GM19324 (cell line): ENCODE measurements around the gene CTNNA2.

Experiments
- ATAC-seq: cut with Tn5 transposase; IDR thresholded peaks from one replicate; pipeline ENCODE4 v1.9.1; 2021; ENCODE audit warnings: mild to moderate bottlenecking, moderate library complexity; ENCODE audit not compliant: unreplicated experiment, low FRiP score

Gene CTNNA2

DNA sequence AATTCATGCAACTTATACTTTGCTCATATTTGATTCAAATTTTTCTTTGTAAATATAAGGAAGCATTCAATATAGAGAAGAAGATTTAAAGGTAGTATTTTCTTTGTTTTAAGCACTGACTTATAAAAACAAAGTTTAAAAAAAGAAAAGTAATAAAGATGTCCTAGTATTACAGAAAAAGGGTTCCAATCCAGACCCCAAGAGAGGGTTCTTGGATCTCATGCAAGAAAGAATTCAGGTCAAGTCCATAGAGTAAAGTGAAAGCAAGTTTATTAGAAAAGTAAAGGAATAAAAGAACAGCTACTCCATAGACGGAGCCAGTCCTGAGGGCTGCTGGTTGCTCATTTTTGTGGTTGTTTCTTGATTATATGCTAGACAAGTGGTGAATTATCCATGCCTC, 267.9 kb downstream of the CTNNA2 start:
- ATAC-seq = no peak

GRCh38 chr2:79782576-79783452, 270.0 kb downstream of the CTNNA2 start:
- ATAC-seq = no peak

DNA sequence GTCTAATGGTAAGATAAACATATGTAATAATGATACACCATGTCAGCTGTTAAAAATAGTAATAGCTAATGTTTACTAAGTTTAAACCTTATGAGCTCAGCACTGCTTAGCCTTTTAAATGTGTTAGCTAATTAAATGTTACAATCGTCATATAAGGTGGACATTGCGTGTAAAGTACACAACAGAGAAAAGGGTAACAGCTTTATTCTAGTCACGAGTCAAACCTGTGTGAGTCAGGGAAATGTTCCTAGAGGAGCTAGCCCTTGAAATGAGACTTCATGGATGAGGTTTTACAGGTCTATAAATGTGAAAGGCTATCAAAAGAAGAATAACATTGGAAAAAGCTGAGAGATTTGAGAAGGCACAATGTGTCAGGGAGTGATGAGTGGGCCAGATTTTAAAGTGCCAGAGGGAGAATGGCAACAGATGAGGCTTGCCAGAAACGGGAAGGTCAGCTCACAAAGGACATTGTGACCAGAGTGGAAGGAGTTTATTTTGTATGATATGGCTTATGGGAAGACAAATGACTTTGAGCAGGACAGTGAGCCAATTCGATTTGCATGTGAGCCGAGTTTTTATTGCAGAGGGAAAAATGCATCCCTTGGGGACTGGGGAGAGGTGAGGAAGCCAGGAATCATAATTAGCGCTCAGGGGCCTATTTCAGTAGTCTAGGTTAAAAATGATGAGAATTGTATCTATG, 276.3 kb downstream of the CTNNA2 start:
- ATAC-seq = no peak

- ATAC-seq = no peak
Measured at GRCh38 chr2:79789811-79790210, 277.0 kb downstream of the CTNNA2 start.

DNA sequence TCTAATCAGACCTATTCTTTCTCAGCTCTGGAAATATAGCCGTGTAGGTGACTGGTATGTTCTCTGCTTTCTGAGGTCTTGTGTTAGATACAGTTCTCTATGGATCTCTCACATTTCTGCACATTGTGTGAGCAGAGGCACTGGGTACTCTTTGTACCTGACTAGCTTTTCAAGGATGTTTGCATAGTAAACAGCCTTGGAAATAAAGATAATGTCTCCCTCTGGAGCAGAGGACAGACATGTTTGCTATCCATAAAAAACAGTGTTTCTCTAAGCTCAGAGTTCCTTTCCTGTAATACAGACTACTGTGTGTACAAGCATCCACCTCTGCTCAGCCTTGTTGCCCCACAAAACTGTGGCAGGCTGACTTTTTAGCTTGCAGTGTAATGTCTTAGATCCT, 279.2 kb downstream of the CTNNA2 start:
- no peak for ATAC-seq

DNA sequence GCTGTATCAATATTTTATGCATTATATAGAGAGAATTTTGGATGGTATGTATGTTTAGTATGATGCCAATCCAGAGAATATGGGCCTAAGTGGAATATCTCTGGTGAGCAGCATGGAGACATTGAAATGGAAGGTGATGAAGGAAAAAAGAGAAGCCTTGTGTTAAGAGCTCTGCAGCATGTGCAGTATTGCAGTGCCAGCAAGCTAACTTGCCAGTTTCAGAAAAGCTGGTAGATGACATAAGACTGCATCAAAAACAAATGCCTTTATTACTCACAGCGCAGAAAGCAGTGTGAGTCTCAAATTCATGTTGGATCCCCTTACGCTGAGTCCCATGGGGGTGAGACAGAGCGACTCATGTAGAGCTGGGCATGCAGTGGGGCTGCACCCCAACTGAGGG, 280.2 kb downstream of the CTNNA2 start:
- no peak for ATAC-seq

DNA sequence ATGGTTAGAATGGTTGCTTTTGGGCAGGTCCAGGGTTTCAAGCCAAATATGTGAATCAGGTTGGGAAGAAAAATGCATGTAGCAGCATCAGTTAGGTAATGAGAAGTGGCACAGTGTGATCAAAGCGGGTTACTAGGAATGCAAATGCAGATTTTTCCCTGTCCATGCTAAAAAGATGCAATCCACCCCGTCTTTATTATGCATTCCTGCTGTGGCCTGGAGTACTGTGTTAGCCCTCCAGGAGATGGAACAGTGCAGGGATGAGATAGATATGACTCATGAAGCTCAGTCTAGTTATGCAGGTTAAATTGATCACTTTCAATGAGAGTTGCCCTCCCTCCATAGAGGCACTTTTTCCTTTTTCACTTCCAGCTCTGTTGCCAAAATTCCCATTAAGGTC, 283.8 kb downstream of the CTNNA2 start:
- no peak for ATAC-seq

GRCh38 chr2:79798776-79799175, 285.9 kb downstream of the CTNNA2 start:
- ATAC-seq = no peak

GRCh38 chr2:79799729-79800128, 286.9 kb downstream of the CTNNA2 start:
- no peak for ATAC-seq

GRCh38 chr2:79801082-79801481, 288.2 kb downstream of the CTNNA2 start:
- ATAC-seq = no peak

DNA sequence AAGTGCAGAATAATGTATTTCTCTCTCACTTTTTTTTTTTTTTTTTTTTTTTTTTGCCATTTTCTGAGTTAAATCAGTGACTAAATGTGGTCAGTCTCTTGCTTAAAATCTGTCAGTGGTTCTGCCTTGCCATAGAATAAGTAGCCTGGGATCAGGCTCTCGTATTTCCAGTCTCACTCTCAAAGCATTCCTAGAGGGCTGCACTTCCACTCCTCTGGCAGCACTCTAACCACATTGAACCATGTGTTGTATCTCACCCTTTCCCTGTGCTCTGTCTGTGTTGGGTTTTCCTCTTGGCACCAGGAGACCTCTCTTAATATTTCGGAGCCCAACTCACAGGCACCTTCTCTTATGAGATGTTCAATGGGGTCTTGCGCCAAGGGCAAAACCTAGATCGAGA, 304.4 kb downstream of the CTNNA2 start:
- ATAC-seq = no peak

- no peak for ATAC-seq
Measured at GRCh38 chr2:79820281-79820680, 307.4 kb downstream of the CTNNA2 start.

GRCh38 chr2:79822136-79822535, 309.3 kb downstream of the CTNNA2 start:
- ATAC-seq = no peak

GRCh38 chr2:79824086-79824786, 311.4 kb downstream of the CTNNA2 start:
- ATAC-seq = no peak

DNA sequence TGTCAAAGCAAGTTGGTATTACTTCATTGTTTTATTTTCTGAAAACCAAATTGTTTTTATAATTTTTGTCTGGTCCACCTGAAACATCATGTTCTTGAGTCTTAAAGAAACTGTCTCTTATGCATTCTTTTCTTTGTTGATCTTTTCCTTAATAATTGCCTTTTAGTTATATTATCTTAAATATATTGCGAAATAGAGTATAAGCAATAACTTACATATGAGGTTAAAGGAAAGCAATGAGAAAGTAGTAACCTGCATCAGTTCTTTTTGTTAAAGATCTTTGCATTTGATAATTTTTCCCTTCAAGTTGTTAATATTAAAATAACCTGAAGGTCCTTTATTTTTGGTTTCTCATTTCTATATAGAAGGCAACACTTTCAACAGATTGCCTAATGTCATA, 315.0 kb downstream of the CTNNA2 start:
- no peak for ATAC-seq

GRCh38 chr2:79830501-79830900, 317.6 kb downstream of the CTNNA2 start:
- no peak for ATAC-seq

- ATAC-seq = no peak
Measured at GRCh38 chr2:79831961-79832360, 319.1 kb downstream of the CTNNA2 start.

DNA sequence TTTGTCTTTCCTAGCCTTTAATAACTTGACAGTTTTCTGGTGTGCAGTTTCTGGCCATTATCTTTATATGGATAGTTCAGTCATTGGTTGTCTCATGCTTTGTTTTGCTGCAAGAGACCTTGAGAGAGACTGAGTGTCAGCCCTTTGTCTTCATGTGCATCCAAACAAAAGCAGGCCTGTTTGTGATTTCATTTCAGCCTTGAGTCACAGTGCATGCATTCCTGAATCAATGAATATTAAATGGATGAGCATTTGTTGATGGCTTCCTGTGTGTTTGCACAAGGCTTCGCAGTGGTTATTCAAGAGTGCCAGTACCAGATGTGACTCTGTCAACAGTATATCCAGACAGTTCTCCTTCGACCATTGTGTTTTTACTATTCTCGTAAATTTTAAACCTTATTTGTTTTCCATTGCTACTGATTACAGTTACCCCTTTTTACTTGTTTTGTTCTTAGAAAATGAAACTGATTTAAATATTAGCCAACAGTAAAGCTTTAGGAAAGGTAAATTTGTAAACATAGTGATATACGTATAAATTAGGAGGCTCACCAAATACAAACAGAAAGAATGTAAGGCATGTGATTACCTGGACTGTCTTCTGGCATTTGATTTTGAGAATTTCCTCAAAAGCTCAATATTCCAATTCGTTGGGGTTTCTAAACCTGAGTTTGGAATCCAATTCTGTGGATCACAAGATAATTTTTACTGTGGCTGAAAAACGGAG, 319.8 kb downstream of the CTNNA2 start:
- no peak for ATAC-seq

DNA sequence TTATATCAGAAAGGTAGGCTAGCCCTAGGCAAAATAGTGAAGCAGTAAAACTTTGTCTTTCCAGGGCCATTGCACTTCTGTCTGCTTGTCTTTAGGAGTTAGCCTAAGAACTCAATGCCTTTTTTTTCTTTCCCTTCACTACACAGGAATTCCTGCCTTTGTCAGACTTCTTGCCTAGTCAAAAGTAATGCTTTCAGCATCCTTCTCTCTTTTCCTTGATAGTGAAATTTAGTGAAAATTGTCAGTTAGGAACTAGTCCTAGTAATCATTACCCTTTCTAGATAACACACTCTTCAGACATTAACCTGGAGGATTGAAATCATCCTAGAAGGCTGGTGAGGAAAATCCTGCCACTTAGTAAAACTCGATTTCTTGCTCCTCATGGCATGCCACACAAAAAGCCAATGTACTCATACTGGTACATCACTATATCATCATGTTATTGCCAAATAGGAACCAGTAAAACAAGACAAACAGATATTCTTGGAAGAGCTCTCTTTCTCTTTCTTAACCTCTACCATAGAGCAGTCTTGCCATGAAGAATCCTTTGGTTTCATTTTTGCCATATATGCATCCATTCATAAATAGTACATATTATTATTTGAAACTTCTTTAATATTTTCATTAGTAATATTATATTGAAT, 320.5 kb downstream of the CTNNA2 start:
- ATAC-seq = no peak

- ATAC-seq = no peak
Measured at GRCh38 chr2:79835911-79836310, 323.1 kb downstream of the CTNNA2 start.
